Measurements from ENCODE around the gene AHRR.
"Not testable (repeated sequence)": the region's sequence is repeated elsewhere in the genome, so short reads cannot be mapped to it uniquely, and the experiment has no call there.

Gene AHRR

DNA sequence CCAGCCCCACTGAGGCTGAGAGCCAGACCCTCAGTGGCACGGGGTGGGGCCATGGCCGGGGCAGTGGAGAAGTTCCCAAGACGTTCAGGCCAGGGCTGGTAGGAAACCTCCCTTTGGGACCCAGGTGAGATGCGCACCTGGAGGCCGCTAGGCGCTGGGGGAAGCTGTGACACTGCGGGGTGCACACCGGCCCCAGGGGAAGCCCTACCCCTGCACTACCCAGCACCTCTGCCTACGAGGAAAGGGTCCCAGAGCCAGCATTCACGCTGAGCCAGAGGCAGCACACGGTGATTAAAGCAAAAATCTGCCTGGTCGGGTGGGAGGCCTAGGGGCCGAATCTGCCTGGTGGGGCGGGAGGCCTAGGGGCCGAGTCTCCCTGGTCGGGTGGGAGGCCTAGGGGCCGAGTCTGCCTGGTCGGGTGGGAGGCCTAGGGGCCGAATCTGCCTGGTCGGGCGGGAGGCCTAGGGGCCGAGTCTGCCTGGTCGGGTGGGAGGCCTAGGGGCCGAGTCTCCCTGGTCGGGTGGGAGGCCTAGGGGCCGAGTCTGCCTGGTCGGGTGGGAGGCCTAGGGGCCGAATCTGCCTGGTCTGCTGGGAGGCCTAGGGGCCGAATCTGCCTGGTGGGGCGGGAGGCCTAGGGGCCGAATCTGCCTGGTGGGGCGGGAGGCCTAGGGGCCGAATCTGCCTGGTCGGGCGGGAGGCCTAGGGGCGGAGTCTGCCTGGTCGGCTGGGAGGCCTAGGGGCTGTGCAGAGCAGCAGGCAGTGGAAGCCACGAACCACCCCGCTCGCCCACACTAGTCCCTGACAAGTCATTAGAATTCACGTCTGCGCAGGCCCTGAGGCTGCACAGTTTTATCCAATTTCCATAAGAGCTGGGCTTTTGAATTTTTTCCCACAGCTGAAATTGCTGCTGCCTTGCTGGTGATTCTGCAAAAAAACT, 93.7 kb downstream of the AHRR start:
- not testable (repeated sequence) for H3K27ac Mint-ChIP-seq, H3K4me3 Mint-ChIP-seq, H3K9me3 Mint-ChIP-seq

GRCh38 chr5:415928-416635, 94.6 kb downstream of the AHRR start:
- no peaks in the 10 kb centered on the region for H3K9me3 Mint-ChIP-seq
- no peak overlapping the region for H3K4me3 Mint-ChIP-seq
- H3K36me3 Mint-ChIP-seq (ENCODE audit: low read depth) = peaks cover 2% of the 10 kb centered on the region
- H3K27me3 Mint-ChIP-seq (ENCODE audit: low read depth) = no peaks in the 10 kb centered on the region
- no peak overlapping the region for H3K27ac Mint-ChIP-seq
- peaks cover 7% of the 10 kb centered on the region for H3K4me1 Mint-ChIP-seq (ENCODE audit: low read depth)

More for the DNA sequence above, 93.7 kb downstream of the AHRR start:
- not testable (repeated sequence) for H3K27me3 Mint-ChIP-seq (ENCODE audit: low read depth); H3K36me3 Mint-ChIP-seq (ENCODE audit: low read depth); H3K4me1 Mint-ChIP-seq (ENCODE audit: low read depth)

DNA sequence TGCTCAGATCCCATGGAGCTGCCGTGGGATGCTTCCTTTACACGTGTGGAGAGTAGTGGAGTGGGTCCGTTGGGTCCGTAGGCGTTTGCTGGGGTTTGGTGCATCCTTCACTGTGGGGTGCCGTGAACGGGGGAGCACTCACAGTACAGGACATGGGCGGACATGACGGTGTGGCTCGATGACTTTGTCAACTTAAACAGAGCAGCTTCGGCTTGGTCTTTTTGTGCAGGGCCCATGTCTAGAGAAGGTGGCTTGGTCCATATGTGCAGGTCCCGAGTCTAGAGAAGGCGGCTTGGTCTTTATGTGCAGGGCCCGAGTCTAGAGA, 95.1 kb downstream of the AHRR start:
- Mint-ChIP-seq H3K4me1 (ENCODE audit: low read depth) (peaks cover 5% of the 10 kb centered on the region), H3K36me3 (ENCODE audit: low read depth) (no peaks in the 10 kb centered on the region), H3K4me3 (no peak overlapping the region), H3K27ac (no peak overlapping the region), H3K27me3 (ENCODE audit: low read depth) (no peaks in the 10 kb centered on the region), H3K9me3 (no peaks in the 10 kb centered on the region)

- Mint-ChIP-seq H3K36me3 (ENCODE audit: low read depth) (no peaks in the 10 kb centered on the region), H3K4me3 (no peak overlapping the region), H3K27me3 (ENCODE audit: low read depth) (no peaks in the 10 kb centered on the region), H3K27ac (no peak overlapping the region), H3K9me3 (no peaks in the 10 kb centered on the region), H3K4me1 (ENCODE audit: low read depth) (peaks cover 5% of the 10 kb centered on the region)
Measured at GRCh38 chr5:417301-418161, 96.0 kb downstream of the AHRR start.

GRCh38 chr5:418162-419121, 96.9 kb downstream of the AHRR start:
- Mint-ChIP-seq H3K27me3 (ENCODE audit: low read depth) (no peaks in the 10 kb centered on the region), H3K36me3 (ENCODE audit: low read depth) (peaks cover 2% of the 10 kb centered on the region), H3K9me3 (no peaks in the 10 kb centered on the region), H3K4me1 (ENCODE audit: low read depth) (peaks cover 10% of the 10 kb centered on the region), H3K27ac (no peak overlapping the region), H3K4me3 (no peak overlapping the region)

GRCh38 chr5:419970-420369, 98.5 kb downstream of the AHRR start:
- Mint-ChIP-seq H3K27ac (no peak overlapping the region), H3K36me3 (ENCODE audit: low read depth) (peaks cover 3% of the 10 kb centered on the region), H3K27me3 (ENCODE audit: low read depth) (no peaks in the 10 kb centered on the region), H3K4me3 (no peak overlapping the region), H3K9me3 (no peaks in the 10 kb centered on the region), H3K4me1 (ENCODE audit: low read depth) (peaks cover 7% of the 10 kb centered on the region)

- no peaks in the 10 kb centered on the region for H3K27me3 Mint-ChIP-seq (ENCODE audit: low read depth)
- H3K4me3 Mint-ChIP-seq = no peak overlapping the region
- H3K36me3 Mint-ChIP-seq (ENCODE audit: low read depth) = peaks cover 3% of the 10 kb centered on the region
- no peak overlapping the region for H3K27ac Mint-ChIP-seq
- no peaks in the 10 kb centered on the region for H3K9me3 Mint-ChIP-seq
- H3K4me1 Mint-ChIP-seq (ENCODE audit: low read depth) = peaks cover 7% of the 10 kb centered on the region
Measured at GRCh38 chr5:420632-421286, 99.2 kb downstream of the AHRR start.

- Mint-ChIP-seq H3K36me3 (ENCODE audit: low read depth) (peaks cover 4% of the 10 kb centered on the region), H3K27me3 (ENCODE audit: low read depth) (no peaks in the 10 kb centered on the region), H3K4me1 (ENCODE audit: low read depth) (peaks cover 9% of the 10 kb centered on the region), H3K27ac (no peak overlapping the region), H3K9me3 (no peaks in the 10 kb centered on the region), H3K4me3 (no peak overlapping the region)
Measured at GRCh38 chr5:421287-421880, 99.9 kb downstream of the AHRR start.

- H3K9me3 Mint-ChIP-seq = no peaks in the 10 kb centered on the region
- H3K4me1 Mint-ChIP-seq (ENCODE audit: low read depth) = peaks cover 9% of the 10 kb centered on the region
- H3K27me3 Mint-ChIP-seq (ENCODE audit: low read depth) = no peaks in the 10 kb centered on the region
- H3K4me3 Mint-ChIP-seq = no peak overlapping the region
- peaks cover 8% of the 10 kb centered on the region for H3K36me3 Mint-ChIP-seq (ENCODE audit: low read depth)
- H3K27ac Mint-ChIP-seq = no peak overlapping the region
Measured at GRCh38 chr5:421901-422300, 100.4 kb downstream of the AHRR start.

GRCh38 chr5:422323-423232, 101.1 kb downstream of the AHRR start:
- Mint-ChIP-seq H3K4me3 (no peak overlapping the region), H3K9me3 (no peaks in the 10 kb centered on the region), H3K27me3 (ENCODE audit: low read depth) (no peaks in the 10 kb centered on the region), H3K4me1 (ENCODE audit: low read depth) (peaks cover 9% of the 10 kb centered on the region), H3K36me3 (ENCODE audit: low read depth) (peaks cover 8% of the 10 kb centered on the region), H3K27ac (no peak overlapping the region)

- no peaks in the 10 kb centered on the region for H3K9me3 Mint-ChIP-seq
- H3K27me3 Mint-ChIP-seq (ENCODE audit: low read depth) = no peaks in the 10 kb centered on the region
- peaks cover 12% of the 10 kb centered on the region for H3K36me3 Mint-ChIP-seq (ENCODE audit: low read depth)
- H3K4me3 Mint-ChIP-seq = no peak overlapping the region
- H3K4me1 Mint-ChIP-seq (ENCODE audit: low read depth) = peaks cover 9% of the 10 kb centered on the region
- H3K27ac Mint-ChIP-seq = no peak overlapping the region
Measured at GRCh38 chr5:423233-423565, 101.7 kb downstream of the AHRR start.

GRCh38 chr5:423626-424261, 102.2 kb downstream of the AHRR start:
- Mint-ChIP-seq H3K9me3 (no peaks in the 10 kb centered on the region), H3K27ac (no peak overlapping the region), H3K36me3 (ENCODE audit: low read depth) (peaks cover 13% of the 10 kb centered on the region), H3K27me3 (ENCODE audit: low read depth) (no peaks in the 10 kb centered on the region), H3K4me3 (no peak overlapping the region), H3K4me1 (ENCODE audit: low read depth) (peaks cover 9% of the 10 kb centered on the region)

All from T-helper 1 cell treated with Interleukin-12 subunit alpha and Interleukin-12 subunit beta and Interleukin-4 antibody, amounts not matched to agents 30 μg/mL and 1 μg/mL, for 36 hours (primary cell).